K562 treated with DMSO at 1 percent for 12 hours (cell line): ENCODE results near the gene LTN1. TPM values are rescaled to one million over a fixed set of nuclear protein-coding genes. Genes with fewer than 3 reads are reported as not detected.

Experiments used
- total RNA-seq: library from RNA; unstranded; fragments of 300-600 nt; gene quantifications from 2 replicates; pipeline ENCODE4 v1.2.3, GENCODE V29; 2022; ENCODE audit not compliant: insufficient read depth

Gene LTN1
- 3.9 and 19.6 TPM in 2 replicates for total RNA-seq

GRCh38 chr21:28992526-28993292, at the start of gene LTN1:
Gene LTN1, minus strand, starts transcription at chr21:28992877. Its CDS starts 72 bp downstream, at chr21:28992805.

GRCh38 chr21:29024474-29025327, 32.0 kb upstream of the LTN1 start, which contains the start of gene USP16:
Gene USP16, plus strand, starts transcription at chr21:29024668. Its CDS starts 3,246 bp downstream, at chr21:29027914.

Other genes starting within 250 kb of the LTN1 start
- 3.7 and 7.8 TPM in 2 replicates for gene RWDD2B, start 26.5 kb upstream of the LTN1 start, total RNA-seq
- gene USP16, start 31.8 kb upstream of the LTN1 start, total RNA-seq = 15.7 and 32.2 TPM in 2 replicates
- 254 and 339 TPM in 2 replicates for gene CCT8, start 80.8 kb upstream of the LTN1 start, total RNA-seq
- not detected in 2 replicates for gene MAP3K7CL, start 137.8 kb upstream of the LTN1 start, total RNA-seq